Measurements from ENCODE around the gene FBXO2. TPM values are rescaled to one million over a fixed set of nuclear protein-coding genes. Genes with fewer than 3 reads are reported as not detected.

The FBXO2 gene
- total and polyA plus RNA-seq, 2 of the 4 experiments (the other 2 are of a cell fraction): 0.36 to 1.7 TPM

DNA sequence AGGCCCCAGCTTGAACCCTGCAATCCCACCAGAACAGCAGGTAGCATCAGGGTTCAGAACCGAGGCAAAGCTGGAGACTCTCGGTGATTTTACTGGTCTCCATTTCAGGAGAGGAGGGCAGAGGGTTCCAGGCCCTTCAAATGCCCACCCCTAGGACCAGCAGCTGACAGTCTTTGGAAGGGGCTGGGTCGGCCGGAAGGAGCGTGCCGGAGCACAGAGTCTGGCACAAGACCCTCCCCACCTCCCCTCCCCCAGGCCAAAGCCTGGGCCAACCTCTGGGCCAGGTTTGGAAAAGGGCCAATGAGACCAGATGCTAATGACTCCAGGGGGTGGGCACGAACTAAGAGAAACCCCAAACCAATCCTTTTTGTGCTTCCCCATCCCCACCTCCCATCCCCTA, 6.9 kb downstream of the FBXO2 start:
- no peaks in the 10 kb centered on the region for H3K36me3 ChIP-seq (ENCODE audit: control insufficient read depth, insufficient read depth, low read length)

More for the DNA sequence above, 6.9 kb downstream of the FBXO2 start:
- Histone ChIP-seq H3K4me2 (ENCODE audit: low read depth, low read length) (no peak overlapping the region), H4K5ac (ENCODE audit: low read depth, low read length) (no peak overlapping the region), H4K20me1 (ENCODE audit: insufficient read depth, low read length) (no peaks in the 10 kb centered on the region; the same call in 1 of the 2 replicates), H2AK9ac (replicated peaks; ENCODE audit: low read depth, low read length, poor library complexity) (no peak overlapping the region), H3K9me3 (ENCODE audit: control insufficient read depth, insufficient read depth, low read length) (no peaks in the 10 kb centered on the region), H4K91ac (ENCODE audit: insufficient read depth, low read depth, low read length) (no peak overlapping the region), H2BK120ac (ENCODE audit: low read depth, low read length) (no peak overlapping the region), H4K8ac (ENCODE audit: low read depth in 2 of 2, low read length in 2 of 2) (no peak overlapping the region), H2AFZ (replicated peaks; ENCODE audit: low read length, poor library complexity) (no peak overlapping the region), H3K27ac (ENCODE audit: insufficient read depth, low read length) (no peak overlapping the region), H2BK5ac (ENCODE audit: low read depth, low read length, poor library complexity, severe bottlenecking) (no peak overlapping the region), H2BK20ac (ENCODE audit: low read depth, low read length) (no peak overlapping the region), H3K56ac (ENCODE audit: extremely low read depth, insufficient read depth, low read length) (no peak overlapping the region), H3K23ac (ENCODE audit: low read depth, low read length) (no peak overlapping the region), H3K4me3 (ENCODE audit: insufficient read depth, low read depth, low read length) (no peak overlapping the region), H2AK5ac (ENCODE audit: low read depth, low read length) (no peak overlapping the region), H3K14ac (replicated peaks; ENCODE audit: low read depth, low read length) (no peak overlapping the region), H3K4ac (ENCODE audit: low read depth, low read length) (no peak overlapping the region), H3K18ac (ENCODE audit: low read depth, low read length) (no peak overlapping the region), H3K27me3 (ENCODE audit: control insufficient read depth, insufficient read depth, low read length) (peaks cover 19% of the 10 kb centered on the region), H3K4me1 (ENCODE audit: control insufficient read depth, insufficient read depth, low read length) (no peaks in the 10 kb centered on the region; the same call in 1 of the 2 replicates), H3K9ac (ENCODE audit: low read depth, low read length) (no peak overlapping the region), H3K9me1 (ENCODE audit: insufficient read depth, low read length) (no peaks in the 10 kb centered on the region), H2BK15ac (ENCODE audit: low read depth, low read length) (no peak overlapping the region), H3K79me1 (ENCODE audit: low read depth in 1 of 2, low read length in 2 of 2) (no peaks in the 10 kb centered on the region)
- intact Hi-C loops (cut with micrococcal nuclease) (no loop called here), in situ Hi-C loops (cut with MboI; ENCODE audit: low sequenced_read_pairs) (loop anchor here (10.0 kb wide), 1 partner anchor 613 kb away; no protein-coding TSS in a partner anchor), dilution Hi-C loops (cut with HindIII; ENCODE audit: low sequenced_read_pairs, unreplicated experiment) (no loop called here)
- CTCF ChIA-PET: no interaction called here
- POLR2A ChIA-PET (ENCODE audit: unreplicated experiment): no interaction called here
- no peak for ATAC-seq (ENCODE audit: low read depth)
- BruUV-seq (replicated peaks): no TSS peak
- WGBS, 2 experiments (ENCODE audit: extremely low coverage in 2 of 2, insufficient read length in 1 of 2): 53% methylated on average over 3 of the region's 7 CpGs; no CpG with 5 or more reads in 1 of the 2 experiments
- TF ChIP-seq BHLHE40 (IDR thresholded peaks at IDR 0.05; ENCODE audit: low read depth, low read length): no peak
- no peak for TF ChIP-seq MXI1 (IDR thresholded peaks at IDR 0.05; ENCODE audit: borderline replicate concordance, low read depth, low read length)
- TF ChIP-seq RAD21 (IDR thresholded peaks at IDR 0.05; ENCODE audit: low read length): no peak
- TF ChIP-seq, protein P1, sequence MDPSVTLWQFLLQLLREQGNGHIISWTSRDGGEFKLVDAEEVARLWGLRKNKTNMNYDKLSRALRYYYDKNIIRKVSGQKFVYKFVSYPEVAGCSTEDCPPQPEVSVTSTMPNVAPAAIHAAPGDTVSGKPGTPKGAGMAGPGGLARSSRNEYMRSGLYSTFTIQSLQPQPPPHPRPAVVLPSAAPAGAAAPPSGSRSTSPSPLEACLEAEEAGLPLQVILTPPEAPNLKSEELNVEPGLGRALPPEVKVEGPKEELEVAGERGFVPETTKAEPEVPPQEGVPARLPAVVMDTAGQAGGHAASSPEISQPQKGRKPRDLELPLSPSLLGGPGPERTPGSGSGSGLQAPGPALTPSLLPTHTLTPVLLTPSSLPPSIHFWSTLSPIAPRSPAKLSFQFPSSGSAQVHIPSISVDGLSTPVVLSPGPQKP (IDR thresholded peaks at IDR 0.05; ENCODE audit: borderline replicate concordance, low read depth, low read length): no peak
- TF ChIP-seq NFE2L2 (IDR thresholded peaks at IDR 0.05; ENCODE audit: low read depth, low read length): no peak
- no peak for TF ChIP-seq CHD1 (IDR thresholded peaks at IDR 0.05; ENCODE audit: low read depth, low read length)
- no peak for TF ChIP-seq FOS (IDR thresholded peaks at IDR 0.05; ENCODE audit: low read depth, low read length)
- no peak for TF ChIP-seq MAZ (IDR thresholded peaks at IDR 0.05; ENCODE audit: borderline replicate concordance, low read depth, low read length)
- TF ChIP-seq, protein P2, sequence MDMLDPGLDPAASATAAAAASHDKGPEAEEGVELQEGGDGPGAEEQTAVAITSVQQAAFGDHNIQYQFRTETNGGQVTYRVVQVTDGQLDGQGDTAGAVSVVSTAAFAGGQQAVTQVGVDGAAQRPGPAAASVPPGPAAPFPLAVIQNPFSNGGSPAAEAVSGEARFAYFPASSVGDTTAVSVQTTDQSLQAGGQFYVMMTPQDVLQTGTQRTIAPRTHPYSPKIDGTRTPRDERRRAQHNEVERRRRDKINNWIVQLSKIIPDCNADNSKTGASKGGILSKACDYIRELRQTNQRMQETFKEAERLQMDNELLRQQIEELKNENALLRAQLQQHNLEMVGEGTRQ (IDR thresholded peaks at IDR 0.05; ENCODE audit: low read depth, low read length): no peak
- no peak for TF ChIP-seq RFX5 (IDR thresholded peaks at IDR 0.05; ENCODE audit: low read depth, low read length)
- DNase-seq: no peak

All from IMR-90 (cell line).